H1 (cell line): ENCODE measurements around the gene GPHA2. TPM values are rescaled to one million over a fixed set of nuclear protein-coding genes. Genes with fewer than 3 reads are reported as not detected.

Experiments used
- ASH2L ChIP-seq: fragments of 200-600, 300-600 bp; sonication (generic); IDR thresholded peaks from one replicate; pipeline ENCODE4 v1.7.1; 2017; ENCODE audit warnings: low read length
- ATF3 ChIP-seq: IDR thresholded peaks from 2 replicates; pipeline ENCODE4 v1.6.1; 2011; ENCODE audit warnings: low read depth, mild to moderate bottlenecking, low read length; ENCODE audit not compliant: insufficient read depth
- CHD1 ChIP-seq: IDR thresholded peaks from 2 replicates; pipeline ENCODE4 v1.6.1; 2012; ENCODE audit warnings: low read depth, low read length, improper control_type of control experiment
- EGR1 ChIP-seq: IDR thresholded peaks from 2 replicates; pipeline ENCODE4 v1.6.1; 2011; ENCODE audit warnings: low read depth, low read length, borderline replicate concordance
- EP300 ChIP-seq, 2 experiments: IDR thresholded peaks; 1 replicate in 1 of 2; 2 replicates in 1 of 2; pipeline ENCODE4 v1.6.1; 2011 to 2012; ENCODE audit warnings: low read depth in 2 of 2, low read length in 2 of 2, mild to moderate bottlenecking in 2 of 2, borderline replicate concordance in 1 of 2, inconsistent platforms in 1 of 2, moderate library complexity in 1 of 2
- GTF2F1 ChIP-seq: IDR thresholded peaks from 2 replicates; pipeline ENCODE4 v1.6.1; 2012; ENCODE audit warnings: low read depth, low read length, improper control_type of control experiment, borderline replicate concordance
- HDAC6 ChIP-seq: IDR thresholded peaks from one replicate; pipeline ENCODE4 v1.7.1; 2012; ENCODE audit warnings: low read depth, mild to moderate bottlenecking, inconsistent platforms, low read length, moderate library complexity
- KDM4A ChIP-seq: IDR thresholded peaks from one replicate; pipeline ENCODE4 v1.7.1; 2012; ENCODE audit warnings: low read depth, mild to moderate bottlenecking, moderate library complexity, low read length, inconsistent platforms; ENCODE audit not compliant: severe bottlenecking
- NANOG ChIP-seq: IDR thresholded peaks from 2 replicates; pipeline ENCODE4 v1.6.1; 2011; ENCODE audit warnings: low read length, low read depth, mild to moderate bottlenecking, inconsistent platforms; ENCODE audit not compliant: insufficient read depth, poor library complexity, severe bottlenecking
- POLR2AphosphoS5 ChIP-seq: IDR thresholded peaks from 2 replicates; pipeline ENCODE4 v1.6.1; 2011; ENCODE audit warnings: low read depth, low read length
- SUZ12 ChIP-seq: fragments of 200-600 bp; sonication (generic); IDR thresholded peaks from 2 replicates; pipeline ENCODE4 v1.6.1; 2012; ENCODE audit warnings: mild to moderate bottlenecking, inconsistent platforms, low read length, moderate library complexity, mixed read lengths
- TBP ChIP-seq: IDR thresholded peaks from 2 replicates; pipeline ENCODE4 v1.6.1; 2011; ENCODE audit warnings: low read depth, low read length, improper control_type of control experiment
- polyA plus RNA-seq, 7 experiments: library from polyadenylated mRNA; depleted of rRNA in 3 of 7; stranded (reverse) in 5 of 7; unstranded in 2 of 7; fragments of >200 nt in 5 of 7; fragments of 200-250 nt in 2 of 7; gene quantifications; 1 replicate in 5 of 7; 2 replicates in 1 of 7; 4 replicates in 1 of 7; pipeline versions ENCODE4 v1.2.1 to v1.2.3, GENCODE V29; 2011 to 2013; ENCODE audit warnings: missing spikeins in 2 of 7, mixed read lengths in 2 of 7
- total RNA-seq: library from RNA; stranded (reverse); fragmentation: NEBNext Ultra II Directional; extraction: Animal tissue kit (Norgen Biotek cat#: 25700); gene quantifications from 2 replicates; pipeline ENCODE4 v1.2.1, GENCODE V29; 2021

GPHA2 gene
- total and polyA plus RNA-seq, 2 of the 8 experiments (the other 6 are each of a cell fraction or from before 2014, with no cell fraction given): 0.97 to 4.4 TPM

GRCh38 chr11:64923944-64924909, 11.5 kb downstream of the GPHA2 start, which contains the start of gene PPP2R5B (continued):
- TF ChIP-seq HDAC6 (no peak), KDM4A (peak; percentile 79), SUZ12 (no peak), NANOG (no peak), GTF2F1 (no peak), TBP (peak; percentile 47; the same call in 1 of the 2 replicates), ATF3 (peak; percentile 42; the same call in 1 of the 2 replicates), CHD1 (no peak), EGR1 (no peak), EP300 (IDR thresholded peaks at IDR 0.05; ENCODE audit: borderline replicate concordance in 1 of 2, low read depth in 2 of 2, low read length in 2 of 2) (no peak), POLR2AphosphoS5 (peak; percentile 36; the same call in 1 of the 2 replicates), ASH2L (peak; percentile 54)
